GM19467 (cell line): Measurements from ENCODE around the gene TM9SF4.
"Not testable (repeated sequence)": the region's sequence is repeated elsewhere in the genome, so short reads cannot be mapped to it uniquely, and the experiment has no call there.

Experiments
- ATAC-seq: cut with Tn5 transposase; IDR thresholded peaks from one replicate; pipeline ENCODE4 v1.9.1; 2021; ENCODE audit warnings: mild to moderate bottlenecking, moderate library complexity; ENCODE audit not compliant: unreplicated experiment

TM9SF4 gene

GRCh38 chr20:32155017-32155981 is 45.8 kb downstream of the TM9SF4 start:
- ATAC-seq = no peak

- no peak for ATAC-seq
Measured at GRCh38 chr20:32157611-32158010, 48.1 kb downstream of the TM9SF4 start.

DNA sequence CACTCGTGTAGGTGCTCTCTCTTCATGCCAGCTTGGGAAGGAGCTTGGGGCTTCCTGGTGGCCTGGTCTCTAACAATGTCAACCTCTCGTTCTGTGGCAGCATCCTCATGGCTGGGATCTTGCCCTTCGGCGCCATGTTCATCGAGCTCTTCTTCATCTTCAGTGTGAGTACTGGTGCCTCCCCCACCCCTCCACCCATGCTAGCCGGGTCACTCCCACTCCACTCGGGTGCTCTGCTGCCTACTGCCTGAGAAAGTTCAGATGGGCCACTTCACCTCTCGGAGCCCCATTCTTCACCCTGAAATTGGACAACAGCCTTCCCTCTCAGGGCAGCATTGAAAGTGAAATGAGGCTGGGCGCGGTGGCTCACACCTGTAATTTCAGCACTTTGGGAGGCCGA is 48.8 kb downstream of the TM9SF4 start:
- no peak for ATAC-seq

- ATAC-seq = no peak
Measured at GRCh38 chr20:32158943-32159660, 49.6 kb downstream of the TM9SF4 start.

GRCh38 chr20:32159766-32160221 is 50.3 kb downstream of the TM9SF4 start:
- no peak for ATAC-seq

DNA sequence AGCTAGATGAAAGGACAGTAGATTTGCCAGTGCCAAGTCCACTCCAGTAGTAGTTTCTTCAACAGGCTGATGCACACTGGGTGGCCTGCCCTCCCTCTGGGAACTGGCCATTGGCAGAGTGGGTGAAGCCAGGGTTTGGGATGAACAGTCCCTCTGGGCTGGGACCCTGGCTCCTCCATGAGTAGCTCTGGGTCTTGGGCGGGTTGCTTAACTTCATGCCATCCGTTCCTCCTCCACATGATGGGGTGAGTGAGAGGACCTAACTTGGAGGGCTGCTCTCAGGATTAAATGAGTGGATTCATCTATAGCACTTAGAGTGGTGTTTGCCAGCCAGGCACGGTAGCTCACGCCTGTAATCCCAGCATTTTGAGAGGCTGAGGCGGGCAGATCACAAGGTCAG is 50.8 kb downstream of the TM9SF4 start:
- ATAC-seq = no peak

DNA sequence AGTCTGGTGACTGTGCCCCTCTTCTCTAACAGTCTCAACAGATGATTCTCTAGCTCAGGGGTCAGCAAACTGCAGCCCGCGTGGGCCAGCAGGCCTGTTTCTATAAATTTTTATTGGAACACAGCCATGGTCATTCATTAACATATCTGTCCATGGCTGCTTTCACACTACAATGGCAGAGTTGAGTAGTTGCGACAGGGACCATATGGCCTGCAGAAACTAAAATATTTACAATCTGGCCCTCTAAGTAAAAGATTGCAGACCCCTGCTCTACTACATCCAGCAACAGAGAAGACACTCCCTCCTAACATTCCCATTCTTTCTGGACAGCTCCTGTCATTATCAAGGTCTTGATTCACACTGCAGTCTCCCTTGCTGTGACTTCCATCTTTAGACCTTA is 52.8 kb downstream of the TM9SF4 start:
- no peak for ATAC-seq

DNA sequence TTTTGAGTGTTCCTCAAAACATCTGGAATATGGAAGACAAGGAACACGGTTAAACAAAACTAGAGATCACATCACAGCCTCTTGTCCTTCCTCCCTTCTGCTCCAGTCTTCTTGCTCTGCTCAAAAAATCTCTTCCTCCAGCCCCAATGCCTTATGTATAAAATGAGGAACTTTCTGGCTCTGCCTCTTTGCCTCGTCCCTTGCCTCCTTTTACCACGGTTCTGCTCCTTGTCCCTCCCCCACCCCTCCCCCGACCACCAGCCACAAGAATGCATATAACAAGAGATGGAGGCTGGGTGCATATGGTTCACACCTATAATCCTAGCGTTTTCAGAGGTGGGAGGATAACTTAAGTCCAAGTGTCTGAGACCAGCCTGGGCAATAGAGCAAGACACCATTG is 54.4 kb downstream of the TM9SF4 start:
- ATAC-seq = no peak

DNA sequence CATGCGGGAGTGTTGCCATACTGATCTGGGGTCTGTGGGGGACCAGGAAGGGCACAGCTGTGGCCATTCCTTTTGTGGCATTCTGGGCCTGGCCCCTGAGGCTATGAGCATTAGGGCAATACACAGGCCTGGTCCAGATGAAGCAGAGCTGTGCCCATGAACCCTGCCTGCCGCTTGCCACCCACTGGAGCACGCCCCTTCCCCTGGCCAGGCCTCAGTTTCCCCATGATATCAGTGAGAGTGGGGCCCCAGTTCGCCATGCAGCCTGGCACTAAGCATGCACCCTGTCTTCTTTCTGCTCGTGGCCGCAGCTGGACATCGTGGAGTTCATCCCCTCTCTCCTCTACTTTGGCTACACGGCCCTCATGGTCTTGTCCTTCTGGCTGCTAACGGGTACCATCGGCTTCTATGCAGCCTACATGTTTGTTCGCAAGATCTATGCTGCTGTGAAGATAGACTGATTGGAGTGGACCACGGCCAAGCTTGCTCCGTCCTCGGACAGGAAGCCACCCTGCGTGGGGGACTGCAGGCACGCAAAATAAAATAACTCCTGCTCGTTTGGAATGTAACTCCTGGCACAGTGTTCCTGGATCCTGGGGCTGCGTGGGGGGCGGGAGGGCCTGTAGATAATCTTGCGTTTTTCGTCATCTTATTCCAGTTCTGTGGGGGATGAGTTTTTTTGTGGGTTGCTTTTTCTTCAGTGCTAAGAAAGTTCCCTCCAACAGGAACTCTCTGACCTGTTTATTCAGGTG is 55.6 kb downstream of the TM9SF4 start:
- no peak for ATAC-seq

DNA sequence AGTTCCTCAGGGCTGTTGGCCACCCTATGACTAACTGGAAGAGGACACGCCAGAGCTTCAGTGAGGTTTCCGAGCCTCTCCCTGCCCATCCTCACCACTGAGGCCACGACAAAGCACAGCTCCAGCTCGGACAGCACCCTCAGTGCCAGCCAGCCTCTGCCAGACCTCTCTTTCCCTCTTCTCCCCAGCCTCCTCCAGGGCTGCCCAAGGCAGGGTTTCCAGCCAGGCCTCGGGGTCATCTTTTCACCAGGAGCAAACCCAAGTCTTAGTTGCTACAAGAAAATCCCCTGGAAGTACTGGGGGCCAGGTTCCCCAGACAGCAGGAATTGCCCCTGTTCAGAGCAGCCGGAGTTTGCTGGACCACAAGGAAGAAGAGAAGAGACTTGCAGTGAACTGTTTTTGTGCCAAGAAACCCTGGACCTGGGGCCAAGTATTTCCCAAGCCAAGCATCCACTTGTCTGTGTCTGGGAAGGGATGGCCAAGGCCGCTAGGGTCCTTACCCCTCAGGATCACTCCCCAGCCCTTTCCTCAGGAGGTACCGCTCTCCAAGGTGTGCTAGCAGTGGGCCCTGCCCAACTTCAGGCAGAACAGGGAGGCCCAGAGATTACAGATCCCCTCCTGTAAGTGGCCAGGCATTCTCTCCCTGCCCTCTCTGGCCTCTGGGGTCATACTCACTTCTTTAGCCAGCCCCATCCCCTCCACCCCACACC is 56.5 kb downstream of the TM9SF4 start:
- no peak for ATAC-seq

- ATAC-seq = no peak
Measured at GRCh38 chr20:32167552-32167951, 58.0 kb downstream of the TM9SF4 start.

DNA sequence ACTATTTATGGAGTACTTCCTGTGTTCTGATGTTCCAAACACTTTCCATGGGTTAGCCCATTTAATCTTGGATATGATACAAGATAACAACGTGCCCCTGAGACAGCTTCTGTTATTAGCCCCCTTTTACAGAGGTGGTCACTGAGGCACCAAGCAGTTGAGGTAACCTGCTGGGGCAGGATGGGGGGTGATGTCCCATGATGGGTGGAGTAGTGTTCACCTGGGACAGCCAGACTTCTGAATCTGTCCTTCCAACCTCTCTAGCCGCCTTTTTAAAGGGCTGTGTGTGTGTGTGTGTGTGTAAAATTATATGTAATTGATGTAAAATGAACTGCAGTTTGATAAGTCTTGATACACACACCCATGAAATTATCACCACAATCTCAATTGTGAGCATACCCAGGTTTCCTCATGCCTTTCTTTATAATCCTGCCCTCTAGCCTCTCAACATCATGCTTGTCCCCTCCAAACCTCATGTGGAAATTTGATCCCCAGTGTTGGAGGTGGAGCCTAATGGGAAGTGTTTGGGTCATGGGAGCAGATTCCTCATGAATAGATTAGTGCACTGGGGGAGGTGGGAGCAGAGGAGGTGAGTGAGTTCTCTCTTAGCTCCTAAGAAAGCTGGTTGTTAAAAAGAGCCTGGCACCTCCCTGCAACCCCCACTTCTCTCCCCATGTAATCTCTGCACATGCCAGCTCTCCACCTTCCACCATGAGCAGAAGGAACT is 58.8 kb downstream of the TM9SF4 start:
- no peak for ATAC-seq

DNA sequence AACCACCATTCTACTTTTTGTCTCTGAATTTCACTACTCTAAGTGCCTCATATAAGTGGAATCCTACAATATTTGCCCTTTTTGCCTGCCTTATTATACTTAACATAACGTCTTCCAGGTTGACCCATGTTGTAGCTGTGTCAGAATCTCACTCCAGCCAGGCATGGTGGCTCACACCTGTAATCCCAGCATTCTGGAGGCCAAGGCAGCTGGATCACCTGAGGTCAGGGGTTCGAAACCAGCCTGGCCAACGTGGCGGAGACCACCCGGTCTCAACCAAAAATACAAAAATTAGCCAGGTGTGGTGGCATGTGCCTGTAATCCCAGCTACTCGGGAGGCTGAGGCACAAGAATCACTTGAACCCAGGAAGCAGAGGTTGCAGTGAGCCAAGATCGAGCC is 68.2 kb downstream of the TM9SF4 start:
- ATAC-seq = not testable (repeated sequence)

- ATAC-seq = no peak
Measured at GRCh38 chr20:32179515-32179914, 70.0 kb downstream of the TM9SF4 start.

GRCh38 chr20:32179934-32180333 is 70.4 kb downstream of the TM9SF4 start:
- ATAC-seq = no peak

DNA sequence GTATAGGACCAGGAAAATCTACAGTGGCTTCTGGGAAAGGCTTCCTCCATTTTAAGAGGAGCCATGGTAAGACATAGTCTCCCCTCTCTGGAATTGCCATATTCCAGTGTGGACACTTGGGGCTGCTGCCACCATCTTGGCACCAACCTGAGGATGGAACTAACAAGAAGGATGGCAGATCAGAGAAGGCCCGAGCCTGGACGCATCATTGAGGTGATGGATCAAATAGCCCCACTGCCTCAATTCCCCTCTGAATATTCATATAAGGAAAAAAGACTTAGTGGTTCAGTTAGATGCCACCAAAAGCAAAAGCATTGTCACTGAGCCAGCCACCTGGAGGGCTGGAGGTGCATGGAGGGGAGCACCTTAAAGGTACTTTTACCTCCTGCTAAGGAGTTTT is 72.1 kb downstream of the TM9SF4 start:
- no peak for ATAC-seq

- ATAC-seq = no peak
Measured at GRCh38 chr20:32183947-32184635, 74.6 kb downstream of the TM9SF4 start.

- ATAC-seq = no peak
Measured at GRCh38 chr20:32184961-32185603, 75.6 kb downstream of the TM9SF4 start.

GRCh38 chr20:32186506-32186905 is 77.0 kb downstream of the TM9SF4 start:
- no peak for ATAC-seq
